Measurements from ENCODE around the gene VAC14. TPM values are rescaled to one million over a fixed set of nuclear protein-coding genes. Genes with fewer than 3 reads are reported as not detected.

Gene VAC14
- total RNA-seq, 1 donor from 2014 or later: 16.1 TPM

GRCh38 chr16:70681382-70682238 is 119.3 kb downstream of the VAC14 start:
- Histone ChIP-seq H3K4me3 (no peak overlapping the region), H4K20me1 (ENCODE audit: low read depth) (peaks cover 53% of the 10 kb centered on the region), H3K27ac (no peak overlapping the region), H3K4me1 (peaks cover 3% of the 10 kb centered on the region), H3K79me2 (ENCODE audit: low read depth) (peaks cover 10% of the 10 kb centered on the region), H3K4me2 (no peak overlapping the region), H2AFZ (replicated peaks) (no peak overlapping the region), H3F3A (ENCODE audit: low read depth) (peaks cover 6% of the 10 kb centered on the region), H3K36me3 (no peaks in the 10 kb centered on the region), H3K9me3 (ENCODE audit: low read depth) (no peaks in the 10 kb centered on the region), H3K9ac (no peak overlapping the region), H3K27me3 (peaks cover 10% of the 10 kb centered on the region)
- no peaks in the 10 kb centered on the region for H3K9me3 Mint-ChIP-seq
- no peak overlapping the region for H3K4me3 Mint-ChIP-seq
- DNase-seq (ENCODE audit: low spot score): no peak
- TF ChIP-seq EZH2phosphoT487 (IDR thresholded peaks at IDR 0.05) (no peak), EZH2 (IDR thresholded peaks at IDR 0.05) (no peak), CTCF (IDR thresholded peaks at IDR 0.05) (no peak)
- H3K36me3 Mint-ChIP-seq: peaks cover 2% of the 10 kb centered on the region
- peaks cover 13% of the 10 kb centered on the region for H3K4me1 Mint-ChIP-seq
- no peak overlapping the region for H3K27ac Mint-ChIP-seq
- peaks cover 4% of the 10 kb centered on the region for H3K27me3 Mint-ChIP-seq (ENCODE audit: insufficient read depth, low read depth)

- H3K9me3 Mint-ChIP-seq: no peaks in the 10 kb centered on the region
- Histone ChIP-seq H3K9me3 (ENCODE audit: low read depth) (no peaks in the 10 kb centered on the region), H3K9ac (no peak overlapping the region), H3K36me3 (no peaks in the 10 kb centered on the region), H4K20me1 (ENCODE audit: low read depth) (peaks cover 50% of the 10 kb centered on the region), H3K27ac (no peak overlapping the region), H3K4me1 (no peaks in the 10 kb centered on the region), H3K4me3 (no peak overlapping the region), H3F3A (ENCODE audit: low read depth) (no peaks in the 10 kb centered on the region), H3K27me3 (peaks cover 10% of the 10 kb centered on the region), H2AFZ (replicated peaks) (no peak overlapping the region), H3K79me2 (ENCODE audit: low read depth) (peaks cover 10% of the 10 kb centered on the region), H3K4me2 (peak overlapping the region; percentile 58)
- no peaks in the 10 kb centered on the region for H3K27me3 Mint-ChIP-seq (ENCODE audit: insufficient read depth, low read depth)
- no peak overlapping the region for H3K27ac Mint-ChIP-seq
- TF ChIP-seq CTCF (IDR thresholded peaks at IDR 0.05): no peak
- no peak for TF ChIP-seq EZH2phosphoT487 (IDR thresholded peaks at IDR 0.05)
- TF ChIP-seq EZH2 (IDR thresholded peaks at IDR 0.05): no peak
- H3K4me3 Mint-ChIP-seq: no peak overlapping the region
- no peak for DNase-seq (ENCODE audit: low spot score)
- peaks cover 9% of the 10 kb centered on the region for H3K4me1 Mint-ChIP-seq
- H3K36me3 Mint-ChIP-seq: peaks cover 2% of the 10 kb centered on the region
Observed at GRCh38 chr16:70680495-70681381, 120.2 kb downstream of the VAC14 start.

GRCh38 chr16:70679671-70680494 is 121.1 kb downstream of the VAC14 start:
- Mint-ChIP-seq H3K27ac (no peak overlapping the region), H3K36me3 (peaks cover 5% of the 10 kb centered on the region), H3K4me1 (peaks cover 9% of the 10 kb centered on the region), H3K27me3 (ENCODE audit: insufficient read depth, low read depth) (no peaks in the 10 kb centered on the region), H3K4me3 (no peak overlapping the region), H3K9me3 (no peaks in the 10 kb centered on the region)
- TF ChIP-seq CTCF (IDR thresholded peaks at IDR 0.05): peak; percentile 65
- no peak for TF ChIP-seq EZH2 (IDR thresholded peaks at IDR 0.05)
- Histone ChIP-seq H3K27ac (no peak overlapping the region), H3K9me3 (ENCODE audit: low read depth) (no peaks in the 10 kb centered on the region), H3K4me2 (peak overlapping the region; percentile 58), H4K20me1 (ENCODE audit: low read depth) (peaks cover 45% of the 10 kb centered on the region), H2AFZ (replicated peaks) (no peak overlapping the region), H3K4me1 (no peaks in the 10 kb centered on the region), H3K4me3 (no peak overlapping the region), H3K27me3 (peaks cover 5% of the 10 kb centered on the region), H3K36me3 (no peaks in the 10 kb centered on the region), H3F3A (ENCODE audit: low read depth) (no peaks in the 10 kb centered on the region), H3K9ac (no peak overlapping the region), H3K79me2 (ENCODE audit: low read depth) (peaks cover 4% of the 10 kb centered on the region)
- DNase-seq (ENCODE audit: low spot score): peak; percentile 80
